Activated effector memory CD4-positive, alpha-beta T cell treated with anti-CD3 and anti-CD28 coated beads, Interleukin-2, amount 50 U/mL, for 16 hours (primary cell): Measurements from ENCODE around the gene LFNG.
"Not testable (repeated sequence)": the region's sequence is repeated elsewhere in the genome, so short reads cannot be mapped to it uniquely, and the experiment has no call there.

Experiments used
- DNase-seq: peaks from one replicate; pipeline ENCODE4 v3.0.0-alpha.2; 2020

LFNG gene

DNA sequence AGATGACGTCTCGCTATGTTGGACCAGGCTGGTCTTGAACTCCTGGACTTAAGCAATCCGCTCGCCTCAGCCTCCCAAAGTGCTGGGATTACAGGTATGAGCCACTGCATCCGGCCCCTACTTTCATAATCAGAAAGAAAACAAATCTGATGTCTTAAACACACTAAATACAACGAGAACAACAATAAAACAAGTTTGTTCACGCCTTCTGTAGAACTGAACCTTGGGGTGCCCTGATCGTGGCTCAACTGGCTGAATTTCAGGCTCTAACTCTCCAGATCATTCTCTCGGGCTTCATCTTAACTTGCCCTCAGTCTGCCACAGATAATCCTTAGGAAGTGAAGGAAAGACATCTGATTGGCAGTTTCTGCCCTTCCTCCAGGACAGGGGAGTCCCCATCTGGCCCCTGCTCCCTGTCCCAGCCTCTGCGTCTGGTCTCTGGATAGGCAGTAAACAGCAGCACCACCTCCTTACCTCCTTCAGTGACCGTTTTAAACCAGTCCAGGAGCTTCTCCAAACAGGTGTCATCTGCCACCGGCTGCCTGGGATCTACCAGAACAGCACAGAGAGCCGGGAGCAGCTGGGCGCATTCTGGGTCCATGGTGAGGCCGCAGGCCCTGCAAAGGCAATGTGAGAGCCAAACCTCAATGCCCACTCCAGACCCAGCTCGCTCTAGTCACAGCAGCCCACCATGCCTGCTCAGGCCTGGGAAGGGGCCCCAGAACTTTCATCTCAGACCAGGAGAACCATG, 34.4 kb downstream of the LFNG start:
- peak; percentile 21 for DNase-seq

DNA sequence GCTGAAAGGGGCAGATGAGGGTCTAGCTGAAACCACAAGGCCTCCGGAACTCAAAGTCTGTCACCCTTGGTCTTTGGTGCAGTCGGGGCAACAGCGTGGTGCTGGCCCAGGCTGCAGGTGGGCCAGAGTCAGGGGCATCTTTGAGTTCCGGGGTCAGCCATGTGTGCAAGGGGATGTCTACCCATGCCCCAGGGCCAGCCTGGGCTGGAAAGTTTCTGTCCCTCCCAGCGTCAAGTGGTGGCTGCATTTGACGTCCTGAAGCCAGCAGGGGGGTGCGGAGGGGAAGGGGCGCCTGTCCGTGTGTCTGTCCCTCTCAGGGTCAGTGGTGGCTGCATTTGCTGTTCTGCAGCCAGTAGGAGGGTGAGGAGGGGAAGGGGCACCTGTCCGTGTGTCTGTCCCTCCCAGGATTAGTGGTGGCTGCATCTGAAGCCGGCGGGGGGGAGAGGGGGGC, 35.1 kb downstream of the LFNG start:
- DNase-seq = peak; percentile 59

DNA sequence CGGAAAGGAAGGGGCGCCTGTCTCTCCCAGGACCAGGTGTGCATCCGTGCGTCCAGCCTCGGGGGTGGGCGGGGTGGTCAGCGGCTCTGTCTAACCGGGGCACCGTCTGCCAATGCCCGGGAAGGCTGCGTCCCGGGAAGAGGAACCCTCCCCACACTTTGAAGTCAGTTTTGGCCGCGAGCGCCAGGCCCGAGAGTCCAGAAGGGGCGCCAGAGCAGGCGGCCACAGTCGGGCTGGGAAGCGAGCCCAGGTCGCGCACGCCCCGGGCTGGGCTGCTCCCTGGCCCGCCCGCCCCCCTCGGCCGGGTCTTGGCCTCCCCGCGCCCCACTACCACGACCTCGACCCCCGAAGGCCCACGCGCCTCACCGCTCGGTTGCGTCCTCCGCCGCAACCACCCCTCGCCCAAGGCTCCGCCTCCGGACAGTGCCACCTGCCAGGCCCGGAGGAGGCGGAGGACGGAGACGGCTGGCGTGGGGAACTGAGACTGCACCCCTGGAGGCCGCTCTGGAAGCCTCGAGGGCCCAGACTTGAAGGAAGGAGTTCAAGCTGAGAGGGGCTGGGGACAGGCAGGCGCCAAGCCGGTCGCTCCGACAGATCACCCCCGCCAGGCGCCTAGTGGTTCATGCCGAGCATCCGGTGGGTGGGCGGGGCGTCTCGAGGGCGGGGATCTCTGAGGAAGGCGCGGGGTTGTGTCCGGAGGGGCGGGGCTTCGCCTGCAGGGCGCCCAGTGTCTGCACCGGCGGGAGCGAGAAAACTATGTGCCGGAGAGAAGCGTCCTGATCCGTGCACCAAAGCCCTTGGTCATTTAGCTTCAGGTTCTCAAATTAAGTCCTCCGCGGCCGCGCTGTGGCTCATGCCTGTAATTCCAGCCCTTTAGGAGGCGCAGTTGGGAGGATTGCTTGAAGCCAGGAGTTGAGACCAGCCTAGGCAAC, 35.8 kb downstream of the LFNG start, which contains the start of gene BRAT1:
TSS of gene BRAT1 (minus strand) at position 404 of the 932 bp plus-strand sequence. CDS start 1,093 bp downstream, outside the sequence.
- DNase-seq = peak; percentile 97

DNA sequence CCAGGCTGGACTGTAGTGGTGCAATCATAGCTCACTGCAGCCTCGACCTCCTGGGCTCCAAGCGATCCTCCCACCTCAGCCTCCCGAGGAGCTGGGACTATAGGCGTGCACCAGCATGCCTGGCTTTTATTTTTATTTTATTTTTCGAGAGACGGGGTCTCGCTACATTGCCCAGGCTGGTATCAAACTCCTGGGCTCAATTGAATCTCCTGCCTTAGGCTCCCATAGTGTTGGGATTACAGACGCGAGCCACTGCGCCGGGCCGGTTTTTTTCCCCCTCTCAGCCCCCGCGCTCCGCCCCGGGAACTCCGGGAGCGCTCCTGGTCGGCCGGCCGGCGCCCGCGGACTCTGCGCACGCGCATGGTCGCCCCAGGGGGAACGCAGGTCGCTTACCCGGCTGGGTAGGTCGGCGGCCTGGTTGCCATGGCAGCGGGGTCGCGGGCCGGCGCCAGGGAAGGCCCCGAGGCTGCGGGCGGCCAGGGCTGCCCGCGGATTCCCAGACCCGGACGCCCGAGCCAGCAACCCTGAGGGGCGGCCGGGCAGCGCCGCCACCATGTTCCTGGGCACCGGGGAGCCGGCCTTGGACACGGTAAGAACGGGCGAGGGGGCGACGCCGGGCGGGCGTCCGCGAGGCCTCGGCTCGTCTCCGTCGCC, 39.2 kb downstream of the LFNG start, which contains the start of gene IQCE:
TSS of gene IQCE (plus strand) at position 351 of the 654 bp plus-strand sequence. CDS start at position 554, 203 bp downstream.
- peak; percentile 96 for DNase-seq

DNA sequence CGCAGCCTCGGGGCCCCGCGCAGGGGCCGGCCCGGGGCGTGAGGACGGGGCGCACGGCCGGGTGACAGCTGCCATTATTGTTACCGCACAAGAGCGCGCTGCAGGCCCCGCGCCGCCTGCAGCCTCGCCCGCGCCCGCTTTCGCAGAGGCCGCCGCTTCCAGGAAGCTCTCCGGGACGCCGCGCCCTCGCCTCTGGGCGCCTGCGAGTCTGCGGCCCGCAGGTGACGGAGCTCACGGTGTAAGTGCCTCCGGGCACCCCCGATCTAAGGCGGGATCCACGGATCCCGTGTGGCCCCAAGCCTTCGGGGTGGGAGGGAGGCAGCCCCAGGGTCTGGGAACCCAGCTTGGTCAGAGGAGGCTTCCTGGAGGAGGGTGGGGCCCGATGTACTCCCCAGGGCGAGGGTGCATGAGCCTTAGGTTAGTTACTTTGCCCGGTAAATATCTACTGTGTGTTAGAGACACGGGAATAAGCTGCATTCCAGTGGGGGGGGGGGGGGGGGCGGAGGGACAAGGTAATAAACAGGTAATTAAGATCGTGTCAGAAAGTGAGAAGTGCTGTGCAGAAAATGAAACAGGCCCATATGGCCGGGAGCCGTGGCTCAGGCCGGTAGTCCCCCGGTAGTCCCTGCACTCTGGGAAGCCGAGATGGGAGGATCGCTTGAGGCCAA, 39.8 kb downstream of the LFNG start:
- DNase-seq = peak; percentile 73

DNA sequence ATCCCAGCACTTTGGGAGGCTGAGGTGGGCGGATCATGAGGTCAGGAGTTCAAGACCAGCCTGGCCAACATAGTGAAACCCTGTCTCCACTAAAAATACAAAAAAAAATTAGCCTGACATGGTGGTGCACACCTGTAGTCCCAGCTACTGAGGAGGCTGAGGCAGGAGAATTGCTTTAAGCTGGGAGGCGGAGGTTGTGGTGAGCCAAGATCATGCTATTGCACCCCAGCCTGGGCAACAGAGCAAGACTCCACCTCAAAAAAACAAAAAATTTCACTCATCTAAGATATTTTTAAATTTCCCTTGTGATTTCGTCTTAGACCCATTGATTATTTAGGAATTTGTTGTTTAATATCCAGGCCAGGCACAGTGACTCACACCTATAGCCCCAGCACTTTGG, 44.4 kb downstream of the LFNG start:
- DNase-seq = not testable (repeated sequence)

DNA sequence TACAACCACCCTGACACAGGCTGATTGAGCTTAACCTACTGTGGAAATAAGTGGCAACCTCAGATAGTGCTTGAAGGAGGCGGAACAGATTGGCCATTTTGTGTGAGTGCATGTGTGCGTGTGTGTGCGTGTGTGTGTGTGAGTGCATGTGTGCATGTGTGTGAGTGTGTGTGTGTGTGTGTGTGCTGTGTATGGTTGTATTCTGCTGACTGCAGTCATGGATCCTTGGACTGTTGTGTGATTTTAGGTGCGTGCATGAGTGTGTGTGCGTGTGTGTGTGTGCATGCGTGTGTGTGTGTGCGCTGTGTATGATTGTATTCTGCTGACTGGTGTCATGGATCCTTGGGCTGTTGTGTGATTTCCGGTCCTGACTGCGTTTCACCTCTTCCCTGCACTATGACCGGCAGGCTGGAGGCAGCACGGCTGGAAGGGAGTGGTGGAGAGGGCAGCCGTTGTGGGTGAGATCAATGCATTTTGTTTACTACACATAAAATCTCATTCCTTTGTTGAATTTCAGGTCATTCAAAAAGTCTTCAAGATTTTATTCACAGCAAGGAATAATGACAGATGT, 45.5 kb downstream of the LFNG start:
- no peak for DNase-seq

DNA sequence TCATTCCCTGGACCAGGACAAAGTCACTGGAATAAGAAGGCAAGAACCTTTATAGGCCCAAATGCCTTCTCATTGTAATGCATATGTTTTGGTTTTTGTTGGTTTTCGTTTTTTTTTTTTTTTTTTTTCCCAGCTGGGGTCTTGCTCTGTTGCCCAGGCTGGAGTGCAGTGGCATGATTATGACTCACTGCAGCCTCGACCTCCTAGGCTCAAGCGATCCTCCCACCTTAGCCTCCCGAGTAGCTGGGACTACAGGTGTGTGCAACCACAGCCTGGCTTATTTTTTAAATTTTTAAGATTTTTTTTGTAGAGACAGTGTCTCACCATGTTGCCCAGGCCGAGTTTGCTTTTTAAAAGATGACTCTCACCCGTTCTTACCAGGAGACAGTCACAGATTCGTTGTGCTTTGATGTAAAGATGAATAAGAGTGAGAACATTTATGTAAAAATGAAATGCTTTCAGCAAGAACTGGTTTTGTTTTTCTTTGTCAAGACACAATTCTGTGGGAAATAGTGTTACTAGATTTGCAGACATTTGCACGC, 46.8 kb downstream of the LFNG start:
- DNase-seq = no peak

DNA sequence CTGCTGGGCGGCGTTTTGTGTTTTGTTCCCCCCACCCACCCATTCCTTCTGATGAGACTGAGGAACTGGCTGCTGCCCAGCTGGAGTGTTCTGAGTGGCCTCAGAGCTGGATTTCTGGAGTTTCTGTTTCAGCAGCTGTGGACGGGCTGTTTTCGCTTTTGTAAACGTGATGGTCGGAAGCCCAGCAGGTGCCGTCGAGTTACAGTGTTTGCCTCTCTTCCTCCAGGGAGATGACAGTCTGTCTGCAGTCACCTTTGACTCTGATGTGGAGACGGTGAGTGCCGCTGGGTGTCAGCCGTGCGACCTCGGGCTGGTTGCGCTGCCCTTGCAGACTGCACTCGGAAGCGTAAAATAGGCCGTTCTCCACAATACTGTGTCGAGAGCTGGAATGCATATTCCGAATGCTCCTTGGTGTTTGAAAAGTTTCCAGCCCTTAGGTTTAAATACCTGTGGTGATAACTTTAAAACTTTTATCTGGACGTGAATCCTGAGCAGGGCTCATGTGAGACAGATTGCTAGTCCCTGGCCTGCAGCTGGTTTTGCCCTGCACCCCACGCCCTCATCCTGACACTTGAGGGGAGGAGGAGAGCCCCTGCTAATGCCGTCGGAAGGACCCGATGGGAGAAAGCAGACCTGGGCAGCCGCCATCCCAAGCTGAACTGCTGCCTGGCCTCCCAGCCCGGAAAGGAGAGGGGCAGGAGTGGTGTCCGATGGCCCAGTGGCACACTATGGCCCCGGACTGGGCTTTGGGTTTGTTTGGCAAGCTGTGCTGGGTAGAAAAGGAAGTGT, 47.5 kb downstream of the LFNG start:
- peak; percentile 69 for DNase-seq

DNA sequence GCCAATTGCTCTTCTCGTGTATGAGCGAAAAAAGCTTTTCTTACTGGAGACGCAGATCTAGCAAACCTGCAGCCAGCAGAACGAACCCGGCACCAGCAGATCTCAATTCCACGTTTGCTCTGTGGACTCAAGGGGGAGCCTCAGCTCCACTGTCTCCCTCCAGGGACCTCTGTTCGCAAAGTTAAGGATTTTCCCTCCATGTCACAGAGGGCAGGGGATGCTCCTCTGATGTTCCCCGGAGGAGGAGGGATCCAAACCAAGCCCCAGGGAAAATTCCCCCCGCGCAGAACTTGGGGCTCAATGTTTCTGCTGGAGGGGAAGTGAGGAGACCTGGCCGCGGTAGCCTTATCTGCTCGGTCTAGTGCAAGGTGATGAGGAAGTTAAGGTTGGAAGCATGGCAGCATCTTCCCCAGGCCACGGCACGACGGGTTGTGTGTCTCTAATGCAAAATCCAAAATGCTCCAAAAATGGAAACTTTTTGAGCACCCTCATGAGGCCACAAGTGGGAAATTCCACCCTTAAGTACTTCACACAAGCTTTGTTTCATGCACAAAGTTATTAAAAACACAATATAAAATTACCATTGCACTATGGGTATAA, 48.2 kb downstream of the LFNG start:
- no peak for DNase-seq

DNA sequence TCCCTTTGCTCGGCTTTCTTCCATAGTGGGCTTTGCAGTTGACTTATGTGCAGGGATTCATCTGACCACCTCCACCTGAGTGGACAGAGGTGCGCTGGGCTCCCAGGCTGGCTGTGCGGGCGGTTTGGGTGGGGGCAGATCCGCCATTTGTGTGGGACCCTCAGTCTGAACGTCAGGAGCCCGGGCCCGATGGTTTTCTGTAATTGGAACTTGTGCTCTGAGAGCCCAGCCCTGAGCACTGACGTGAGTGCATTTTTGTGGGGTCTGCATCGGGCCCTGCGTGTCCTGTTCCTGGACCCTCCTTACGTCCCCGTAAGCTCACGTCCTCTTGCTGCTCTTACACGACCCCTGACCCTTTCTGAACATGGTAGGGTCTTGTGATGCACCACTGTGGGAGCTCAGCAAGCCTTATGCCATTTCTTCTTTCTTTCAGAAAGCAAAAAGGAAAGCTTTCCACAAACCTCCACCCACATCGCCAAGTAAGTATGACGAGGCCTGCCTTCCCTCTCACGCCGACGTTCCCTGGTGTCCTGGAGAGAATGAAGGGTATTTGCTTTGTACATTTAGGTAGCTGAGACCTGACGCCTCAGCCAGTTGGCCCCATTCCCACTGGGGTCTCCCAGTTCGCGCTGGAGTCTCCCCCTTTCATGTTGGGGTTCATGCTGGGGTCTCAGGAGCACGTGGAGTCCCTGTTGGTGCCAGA, 49.1 kb downstream of the LFNG start:
- DNase-seq = no peak

DNA sequence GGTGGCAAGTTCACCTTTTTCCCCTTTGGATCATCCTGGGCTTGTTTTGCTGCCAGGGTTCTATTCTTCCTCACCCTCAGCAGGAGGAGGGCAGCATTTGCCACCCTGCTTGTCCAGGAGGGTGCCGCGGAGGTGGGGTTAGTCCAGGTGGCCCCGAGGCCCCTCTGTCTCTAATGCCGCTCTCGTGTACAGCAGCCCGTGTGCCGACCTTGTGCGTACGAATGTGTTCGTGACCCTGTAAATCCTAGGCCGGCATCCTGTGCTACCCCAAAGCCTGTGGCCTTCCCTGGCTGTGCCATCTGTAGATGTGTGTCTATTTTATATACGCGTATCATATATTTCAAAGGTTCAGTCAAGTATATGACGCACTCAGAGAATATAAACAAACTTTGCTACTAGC, 49.8 kb downstream of the LFNG start:
- no peak for DNase-seq

DNA sequence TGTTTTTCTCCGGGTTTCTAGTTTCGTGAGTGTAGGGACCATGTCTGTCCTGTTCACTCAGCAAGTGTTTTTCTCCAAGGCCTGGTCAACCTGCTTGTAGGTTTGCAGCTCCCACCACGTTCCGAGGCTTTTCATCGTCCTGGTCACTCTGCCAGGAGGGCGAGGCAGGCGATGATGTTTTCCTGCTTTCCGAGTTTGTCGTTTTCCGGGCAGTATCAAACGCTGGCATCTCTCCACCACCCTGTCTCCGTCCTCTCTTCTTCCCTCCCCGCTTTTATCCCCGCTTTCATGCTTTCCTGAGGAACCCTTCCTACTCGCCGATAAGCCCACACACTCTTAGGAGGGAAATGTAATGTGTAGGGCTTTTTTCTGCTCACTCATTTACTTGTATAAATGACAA, 50.4 kb downstream of the LFNG start:
- DNase-seq = no peak

DNA sequence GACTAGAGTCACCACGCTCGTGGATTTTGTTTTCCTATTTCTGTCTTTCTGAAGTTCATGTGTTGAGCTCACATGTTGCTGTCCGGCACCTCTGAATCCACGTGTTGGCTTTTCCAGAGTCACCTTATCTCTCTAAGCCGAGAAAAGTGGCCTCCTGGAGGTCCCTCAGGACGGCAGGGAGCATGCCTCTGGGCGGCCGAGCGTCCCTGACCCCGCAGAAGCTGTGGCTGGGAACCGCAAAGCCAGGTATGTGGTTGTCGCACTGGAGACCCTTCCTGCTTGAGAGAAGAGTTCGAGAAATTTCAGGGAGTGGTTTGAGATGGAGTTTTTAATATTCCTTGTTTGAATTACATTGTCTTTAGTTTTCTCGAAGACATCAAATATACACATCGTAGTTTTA, 51.8 kb downstream of the LFNG start:
- DNase-seq = no peak

DNA sequence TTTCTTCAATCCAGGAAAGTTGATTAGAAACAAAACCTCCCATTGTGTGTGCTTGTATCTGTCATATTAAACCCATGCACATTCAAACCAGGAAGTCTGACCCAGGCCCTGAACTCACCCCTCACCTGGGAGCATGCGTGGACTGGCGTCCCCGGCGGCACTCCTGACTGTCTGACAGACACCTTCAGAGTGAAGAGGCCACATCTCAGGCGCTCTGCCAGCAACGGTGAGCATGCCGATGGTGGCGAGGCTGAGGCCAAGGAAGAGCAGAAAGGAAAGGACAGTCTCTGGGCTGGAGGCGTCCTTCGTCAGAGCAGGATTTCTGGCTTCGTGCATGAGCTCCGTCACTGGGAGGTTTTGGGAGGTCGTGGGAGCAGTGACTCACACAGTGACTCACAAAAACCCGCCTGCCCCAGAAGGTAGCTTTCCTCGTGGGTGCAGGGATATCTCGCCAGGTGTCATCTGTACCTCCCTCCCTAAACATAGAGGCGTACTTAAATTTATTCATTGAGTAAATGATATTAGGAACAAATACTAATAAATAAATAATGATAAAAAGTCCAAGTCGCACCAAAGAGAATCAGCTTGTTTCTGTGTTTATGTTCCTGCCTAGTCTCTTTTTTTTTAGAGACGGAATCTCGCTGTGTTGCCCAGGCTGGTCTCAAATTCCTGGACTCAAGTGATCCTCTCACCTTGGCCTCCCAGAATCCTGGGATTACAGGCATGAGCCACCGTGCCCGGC, 52.7 kb downstream of the LFNG start:
- peak; percentile 66 for DNase-seq

DNA sequence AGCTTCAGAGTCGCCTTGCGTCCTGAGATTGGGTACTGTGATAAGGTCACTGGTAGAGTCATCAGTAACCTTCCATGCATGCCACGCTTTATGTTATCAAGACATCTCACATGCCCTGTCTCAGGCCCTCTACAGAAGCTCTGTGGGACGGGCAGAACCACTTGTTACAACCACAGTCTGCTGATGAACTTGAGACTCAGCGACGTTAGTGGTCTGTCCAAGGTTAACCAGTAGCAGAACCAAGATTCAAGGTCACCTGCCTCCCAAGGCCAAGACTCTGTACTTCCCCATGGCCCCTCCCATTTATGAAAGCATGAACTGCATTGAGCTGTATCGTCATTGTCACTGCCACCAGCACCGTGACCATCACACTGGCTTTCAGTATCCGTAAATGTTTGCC, 54.2 kb downstream of the LFNG start:
- no peak for DNase-seq

DNA sequence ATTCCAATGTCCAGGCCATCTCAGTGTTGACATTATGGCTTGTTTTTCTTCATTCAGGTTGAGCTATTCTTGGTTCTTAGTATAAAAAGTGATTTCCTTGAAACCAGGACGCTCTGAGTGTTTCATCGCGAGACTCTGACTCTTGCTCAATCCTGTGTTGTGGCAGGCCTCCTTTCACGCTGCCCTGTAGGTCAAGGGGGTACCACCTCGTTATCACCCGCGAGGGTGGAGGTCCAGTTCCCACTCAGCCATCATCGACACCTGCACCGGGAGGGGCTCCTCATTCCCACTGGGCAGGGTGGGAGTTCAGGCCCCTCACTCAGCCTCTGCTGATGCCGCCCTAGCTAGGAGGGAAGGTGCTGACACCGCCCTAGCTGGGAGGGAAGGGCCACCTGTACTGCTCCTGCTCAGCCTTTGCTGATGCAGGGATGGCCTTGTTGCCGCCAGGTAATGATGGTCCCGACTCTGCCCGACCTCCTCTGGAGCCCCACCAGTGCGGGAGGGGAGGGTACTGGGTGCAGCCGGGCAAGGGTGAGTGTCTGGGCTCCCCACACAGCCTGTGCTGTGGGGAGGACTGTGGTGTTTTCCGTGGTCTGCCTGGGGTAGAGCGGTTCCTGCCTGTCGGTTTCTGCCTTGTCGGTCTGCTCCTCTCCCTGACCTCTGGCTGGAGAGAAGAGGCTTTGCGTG, 55.6 kb downstream of the LFNG start:
- DNase-seq = no peak

DNA sequence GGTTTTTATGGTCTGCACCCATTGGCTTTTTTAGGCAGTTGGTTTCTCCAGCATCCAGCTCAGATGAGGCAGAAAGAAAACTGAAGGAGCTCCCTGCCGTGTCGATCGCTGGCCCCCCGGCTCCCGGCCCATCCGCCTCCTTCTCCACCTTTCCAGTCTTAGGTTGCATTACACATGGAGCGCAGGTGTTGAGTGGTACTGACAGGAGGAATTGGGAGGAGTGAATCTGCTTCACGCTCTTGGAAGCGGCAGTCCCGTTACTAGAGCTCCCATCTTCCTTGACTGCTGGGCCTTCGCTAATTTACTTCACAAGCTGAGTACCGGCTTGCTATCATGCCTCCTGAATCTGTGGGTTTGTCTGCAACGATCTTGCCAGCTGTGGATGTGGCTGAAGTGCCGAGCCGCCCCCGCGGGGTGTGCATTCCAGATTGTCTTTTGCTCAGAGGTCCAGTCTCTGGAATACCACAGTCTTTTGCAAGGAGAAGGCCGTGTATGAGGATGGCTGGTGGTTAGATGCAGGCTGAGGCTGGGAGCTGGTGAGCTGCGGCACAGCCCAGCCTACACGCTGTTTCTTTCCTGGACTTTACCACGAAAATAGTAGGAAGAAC, 56.3 kb downstream of the LFNG start:
- no peak for DNase-seq
